Type B pancreatic cell (in vitro differentiated cells): ENCODE results near the gene CAPN15. TPM values are rescaled to one million over a fixed set of nuclear protein-coding genes. Genes with fewer than 3 reads are reported as not detected.
A peak's percentile ranks its signal among the peaks of the same experiment; 100 is the strongest.

Experiments
- DNase-seq: peaks from one replicate; pipeline ENCODE4 v3.0.0; 2021; ENCODE audit warnings: mixed read lengths; ENCODE audit not compliant: unreplicated experiment; ENCODE audit errors: extremely low spot score
- H3K27ac Mint-ChIP-seq: 2 replicates; pipeline ENCODE4 v1.8.0; 2021; ENCODE audit warnings: mild to moderate bottlenecking, mixed read lengths
- H3K27me3 Mint-ChIP-seq: 2 replicates; pipeline ENCODE4 v1.8.0; 2021; ENCODE audit warnings: mixed read lengths
- H3K36me3 Mint-ChIP-seq: 2 replicates; pipeline ENCODE4 v1.8.0; 2021; ENCODE audit warnings: mixed read lengths
- H3K4me1 Mint-ChIP-seq: one replicate; pipeline ENCODE4 v1.8.0; 2021; ENCODE audit warnings: mixed read lengths; ENCODE audit not compliant: unreplicated experiment
- H3K4me3 Mint-ChIP-seq: 2 replicates; pipeline ENCODE4 v1.8.0; 2021; ENCODE audit warnings: mild to moderate bottlenecking, mixed read lengths
- H3K9me3 Mint-ChIP-seq: 2 replicates; pipeline ENCODE4 v1.8.0; 2021; ENCODE audit warnings: mixed read lengths
- total RNA-seq: library from RNA; stranded (reverse); gene quantifications from 2 replicates; pipeline ENCODE4 v1.2.1, GENCODE V29; 2021; ENCODE audit warnings: low replicate concordance
- TF ChIP-seq, protein P1 (sequence below): fragments of 200-600 bp; sonication (generic); conservative IDR thresholded peaks from 2 replicates; pipeline ENCODE4 v1.5.0; 2021; ENCODE audit warnings: antibody characterized with exemption, mild to moderate bottlenecking

Gene CAPN15
- total RNA-seq, 1 donor from 2014 or later: 52.3 TPM

DNA sequence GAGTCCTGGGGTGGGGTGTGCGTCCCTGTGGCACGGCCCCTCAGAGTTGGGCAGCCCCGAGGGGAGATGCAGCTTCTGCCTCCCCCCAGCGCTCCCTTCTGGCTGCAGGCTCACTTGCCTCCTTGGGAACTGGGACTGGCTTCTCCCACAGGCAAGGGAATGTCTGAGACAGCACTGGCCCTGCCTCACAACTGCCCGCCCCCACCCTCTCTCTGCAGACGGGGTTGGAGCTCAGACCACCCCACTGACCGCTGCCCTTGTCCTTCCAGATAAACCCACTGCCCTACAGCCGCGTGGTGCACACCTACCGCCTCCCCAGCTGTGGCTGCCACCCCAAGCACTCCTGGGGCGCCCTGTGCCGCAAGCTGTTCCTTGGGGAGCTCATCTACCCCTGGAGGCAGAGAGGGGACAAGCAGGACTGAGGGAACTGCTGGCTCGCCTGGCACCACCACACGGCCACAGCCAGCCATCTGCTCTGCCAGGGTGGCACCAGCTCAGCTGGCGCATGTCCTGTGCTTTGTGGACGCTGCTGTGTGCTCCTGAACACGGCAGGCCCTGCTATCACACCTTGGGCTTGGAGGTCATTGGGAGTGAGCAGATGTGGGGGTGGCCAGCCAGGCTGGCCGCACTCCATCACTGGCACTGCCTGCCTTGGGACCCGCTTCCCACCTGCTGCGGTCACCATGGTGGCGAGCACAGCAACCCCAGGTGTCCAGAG, 55.3 kb downstream of the CAPN15 start:
- DNase-seq: no peak
- H3K36me3 Mint-ChIP-seq: no peaks in the 10 kb centered on the region
- H3K4me1 Mint-ChIP-seq: peaks cover 11% of the 10 kb centered on the region
- H3K9me3 Mint-ChIP-seq: no peaks in the 10 kb centered on the region
- H3K27me3 Mint-ChIP-seq: no peaks in the 10 kb centered on the region
- no peak overlapping the region for H3K4me3 Mint-ChIP-seq
- H3K27ac Mint-ChIP-seq: no peak overlapping the region
- TF ChIP-seq, protein P1, sequence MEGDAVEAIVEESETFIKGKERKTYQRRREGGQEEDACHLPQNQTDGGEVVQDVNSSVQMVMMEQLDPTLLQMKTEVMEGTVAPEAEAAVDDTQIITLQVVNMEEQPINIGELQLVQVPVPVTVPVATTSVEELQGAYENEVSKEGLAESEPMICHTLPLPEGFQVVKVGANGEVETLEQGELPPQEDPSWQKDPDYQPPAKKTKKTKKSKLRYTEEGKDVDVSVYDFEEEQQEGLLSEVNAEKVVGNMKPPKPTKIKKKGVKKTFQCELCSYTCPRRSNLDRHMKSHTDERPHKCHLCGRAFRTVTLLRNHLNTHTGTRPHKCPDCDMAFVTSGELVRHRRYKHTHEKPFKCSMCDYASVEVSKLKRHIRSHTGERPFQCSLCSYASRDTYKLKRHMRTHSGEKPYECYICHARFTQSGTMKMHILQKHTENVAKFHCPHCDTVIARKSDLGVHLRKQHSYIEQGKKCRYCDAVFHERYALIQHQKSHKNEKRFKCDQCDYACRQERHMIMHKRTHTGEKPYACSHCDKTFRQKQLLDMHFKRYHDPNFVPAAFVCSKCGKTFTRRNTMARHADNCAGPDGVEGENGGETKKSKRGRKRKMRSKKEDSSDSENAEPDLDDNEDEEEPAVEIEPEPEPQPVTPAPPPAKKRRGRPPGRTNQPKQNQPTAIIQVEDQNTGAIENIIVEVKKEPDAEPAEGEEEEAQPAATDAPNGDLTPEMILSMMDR: no peak

DNA sequence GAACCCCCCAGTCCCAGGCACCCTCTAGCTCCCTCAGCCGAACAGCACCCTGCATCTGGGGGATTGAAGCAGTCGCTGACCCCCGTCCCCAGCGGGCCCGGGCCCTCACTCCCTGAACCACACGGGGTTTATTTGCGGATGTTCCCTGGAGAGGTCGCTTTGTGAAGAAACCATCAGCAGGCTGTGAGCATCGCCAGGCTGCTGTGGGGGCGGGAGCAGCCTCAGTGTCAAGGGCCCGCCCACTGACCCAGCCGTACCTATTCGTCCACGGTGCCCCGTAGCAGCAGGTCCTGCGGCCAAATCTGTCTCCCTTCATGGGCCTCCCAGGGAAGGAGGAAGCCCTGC, 55.9 kb downstream of the CAPN15 start:
- no peak for DNase-seq
- TF ChIP-seq, protein P1: no peak
- H3K4me3 Mint-ChIP-seq: no peak overlapping the region
- no peaks in the 10 kb centered on the region for H3K9me3 Mint-ChIP-seq
- peaks cover 11% of the 10 kb centered on the region for H3K4me1 Mint-ChIP-seq
- no peaks in the 10 kb centered on the region for H3K27me3 Mint-ChIP-seq
- no peaks in the 10 kb centered on the region for H3K36me3 Mint-ChIP-seq
- no peak overlapping the region for H3K27ac Mint-ChIP-seq

- no peaks in the 10 kb centered on the region for H3K9me3 Mint-ChIP-seq
- H3K4me3 Mint-ChIP-seq: no peak overlapping the region
- TF ChIP-seq, protein P1: no peak
- H3K27me3 Mint-ChIP-seq: no peaks in the 10 kb centered on the region
- H3K36me3 Mint-ChIP-seq: no peaks in the 10 kb centered on the region
- no peak for DNase-seq
- no peak overlapping the region for H3K27ac Mint-ChIP-seq
- peaks cover 11% of the 10 kb centered on the region for H3K4me1 Mint-ChIP-seq
Observed at GRCh38 chr16:583815-584591, 56.5 kb downstream of the CAPN15 start.

GRCh38 chr16:585351-585750, 57.8 kb downstream of the CAPN15 start:
- Mint-ChIP-seq H3K9me3 (no peaks in the 10 kb centered on the region), H3K4me3 (no peak overlapping the region), H3K27ac (peak overlapping the region; percentile 31), H3K4me1 (peaks cover 11% of the 10 kb centered on the region), H3K36me3 (no peaks in the 10 kb centered on the region), H3K27me3 (no peaks in the 10 kb centered on the region)
- DNase-seq: no peak
- TF ChIP-seq, protein P1: no peak

DNA sequence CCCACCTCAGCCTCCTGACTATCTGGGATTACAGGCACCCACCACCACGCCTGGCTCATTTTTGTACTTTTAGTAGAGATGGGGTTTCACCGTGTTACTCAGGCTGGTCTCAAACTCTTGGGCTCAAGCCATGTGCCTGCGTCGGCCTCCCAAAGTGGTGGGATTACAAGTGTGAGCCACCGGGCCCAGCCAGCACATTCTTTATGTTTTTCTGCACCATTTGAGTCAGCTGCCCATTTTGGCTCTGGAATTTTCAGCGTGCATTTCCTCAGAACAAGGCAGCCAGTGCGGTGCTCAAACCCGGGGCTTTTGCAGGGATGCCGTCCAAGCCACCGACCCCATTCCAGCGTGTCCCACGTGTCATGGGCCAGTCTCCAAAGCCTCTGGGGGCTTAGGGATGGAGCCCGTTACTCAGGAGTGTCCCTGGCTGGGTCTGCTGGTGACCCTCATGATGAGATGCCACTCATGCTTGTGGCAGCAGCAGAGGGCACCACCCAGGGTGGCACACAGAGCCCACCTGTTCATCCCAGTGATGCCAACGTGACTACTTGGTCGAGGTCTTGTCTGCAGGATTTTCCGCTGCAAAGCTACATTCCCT, 58.6 kb downstream of the CAPN15 start:
- Mint-ChIP-seq H3K27me3 (no peaks in the 10 kb centered on the region), H3K9me3 (no peaks in the 10 kb centered on the region), H3K27ac (no peak overlapping the region), H3K4me1 (peaks cover 17% of the 10 kb centered on the region), H3K36me3 (peaks cover 4% of the 10 kb centered on the region), H3K4me3 (no peak overlapping the region)
- no peak for DNase-seq
- TF ChIP-seq, protein P1: no peak
